LNCAP (cell line): ENCODE measurements around the gene NACA.

Source experiments
- CTCF ChIP-seq: fragments of 450-650 bp; IDR thresholded peaks from 2 replicates; pipeline ENCODE4 v1.5.1; 2017; ENCODE audit warnings: mild to moderate bottlenecking

NACA gene

GRCh38 chr12:56721721-56722120, 3.4 kb downstream of the NACA start:
- no peak for TF ChIP-seq CTCF

GRCh38 chr12:56721216-56721615, 3.9 kb downstream of the NACA start:
- TF ChIP-seq CTCF: no peak

- no peak for TF ChIP-seq CTCF
Observed at GRCh38 chr12:56720731-56721151, 4.4 kb downstream of the NACA start.

GRCh38 chr12:56719056-56719455, 6.0 kb downstream of the NACA start:
- TF ChIP-seq CTCF: no peak

- no peak for TF ChIP-seq CTCF
Observed at GRCh38 chr12:56718636-56719035, 6.5 kb downstream of the NACA start.

- TF ChIP-seq CTCF: no peak
Observed at GRCh38 chr12:56718149-56718548, 7.0 kb downstream of the NACA start.

GRCh38 chr12:56716933-56717880, 7.9 kb downstream of the NACA start:
- no peak for TF ChIP-seq CTCF
